NCI-H146 (cell line): Measurements from ENCODE around the gene MTA3.

ENCODE experiments used
- DNase-seq: peaks from one replicate; lab custom pipeline; 2025; lab: John Stamatoyannopoulos, UW

The MTA3 gene

DNA sequence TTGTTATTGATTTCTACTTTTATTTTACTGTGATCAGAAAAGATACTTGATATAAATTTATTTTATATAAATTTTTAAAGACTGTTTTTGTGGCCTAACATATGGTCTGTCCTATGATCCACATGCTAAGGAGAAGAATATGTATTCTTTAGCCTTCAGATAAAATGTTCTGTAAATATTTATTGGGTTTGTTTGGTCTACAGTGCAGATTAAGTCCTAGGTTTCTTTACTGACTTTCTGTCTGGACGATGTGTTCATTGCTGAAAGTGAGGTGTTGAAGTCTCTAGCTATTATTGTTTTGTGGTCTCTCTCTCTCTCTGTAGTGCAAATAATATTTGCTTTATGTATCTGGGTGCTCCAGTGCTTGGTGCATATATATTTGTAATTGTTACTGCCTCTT is 165.4 kb downstream of the MTA3 start:
- DNase-seq = no peak

DNA sequence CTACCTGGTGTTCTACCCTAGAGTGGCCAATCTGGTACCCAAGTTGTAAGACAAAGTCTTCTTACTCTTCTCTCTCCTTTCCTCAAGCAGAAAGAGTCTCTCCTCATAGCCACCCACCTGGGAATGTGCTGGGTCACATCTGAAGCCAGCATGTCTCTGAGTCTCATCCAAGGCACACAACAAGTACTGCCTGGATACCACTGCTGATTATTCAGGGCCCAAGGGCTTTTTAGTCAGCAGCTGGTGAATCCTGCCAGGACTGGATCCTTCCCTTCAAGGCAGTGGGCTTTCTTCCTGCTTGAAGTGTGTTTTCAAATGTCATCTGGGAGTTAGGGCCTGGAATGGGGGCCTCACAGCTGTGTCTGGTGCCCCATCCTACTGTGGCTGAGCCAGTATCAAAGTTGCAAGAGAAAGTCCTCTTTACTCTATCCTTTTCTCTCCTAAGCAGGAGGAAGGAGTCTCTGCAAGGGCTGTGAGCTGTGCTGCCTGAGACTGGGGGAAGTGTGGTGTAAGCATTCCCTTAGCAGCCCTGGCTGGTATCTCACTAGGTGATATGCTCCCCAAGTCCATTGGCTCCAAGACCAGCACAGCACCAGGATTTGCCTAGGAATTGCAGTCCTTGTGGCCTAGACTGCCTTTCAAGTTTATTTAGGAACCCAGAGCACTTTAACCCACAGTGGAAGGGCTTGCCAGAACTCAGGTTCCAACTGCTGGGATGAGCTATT is 168.3 kb downstream of the MTA3 start:
- DNase-seq = no peak

DNA sequence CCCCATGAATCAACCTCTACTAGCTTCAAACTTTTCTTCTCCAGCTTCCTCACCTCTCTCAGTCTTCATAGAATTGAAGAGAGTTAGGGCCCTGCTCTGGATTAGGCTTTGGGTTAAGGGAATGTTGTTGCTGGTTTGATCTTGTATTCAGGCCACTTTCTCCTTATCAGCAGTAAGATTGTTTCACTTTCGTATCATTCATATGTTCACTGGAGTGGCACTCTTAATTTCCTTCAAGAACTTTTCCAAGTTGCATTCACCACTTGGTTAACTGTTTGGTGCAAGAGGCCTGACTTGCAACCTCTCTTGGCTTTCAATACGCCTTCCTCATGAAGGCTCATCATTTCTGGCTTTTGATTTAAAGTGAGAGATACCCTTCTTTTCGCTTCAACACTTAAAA is 172.7 kb downstream of the MTA3 start:
- no peak for DNase-seq

DNA sequence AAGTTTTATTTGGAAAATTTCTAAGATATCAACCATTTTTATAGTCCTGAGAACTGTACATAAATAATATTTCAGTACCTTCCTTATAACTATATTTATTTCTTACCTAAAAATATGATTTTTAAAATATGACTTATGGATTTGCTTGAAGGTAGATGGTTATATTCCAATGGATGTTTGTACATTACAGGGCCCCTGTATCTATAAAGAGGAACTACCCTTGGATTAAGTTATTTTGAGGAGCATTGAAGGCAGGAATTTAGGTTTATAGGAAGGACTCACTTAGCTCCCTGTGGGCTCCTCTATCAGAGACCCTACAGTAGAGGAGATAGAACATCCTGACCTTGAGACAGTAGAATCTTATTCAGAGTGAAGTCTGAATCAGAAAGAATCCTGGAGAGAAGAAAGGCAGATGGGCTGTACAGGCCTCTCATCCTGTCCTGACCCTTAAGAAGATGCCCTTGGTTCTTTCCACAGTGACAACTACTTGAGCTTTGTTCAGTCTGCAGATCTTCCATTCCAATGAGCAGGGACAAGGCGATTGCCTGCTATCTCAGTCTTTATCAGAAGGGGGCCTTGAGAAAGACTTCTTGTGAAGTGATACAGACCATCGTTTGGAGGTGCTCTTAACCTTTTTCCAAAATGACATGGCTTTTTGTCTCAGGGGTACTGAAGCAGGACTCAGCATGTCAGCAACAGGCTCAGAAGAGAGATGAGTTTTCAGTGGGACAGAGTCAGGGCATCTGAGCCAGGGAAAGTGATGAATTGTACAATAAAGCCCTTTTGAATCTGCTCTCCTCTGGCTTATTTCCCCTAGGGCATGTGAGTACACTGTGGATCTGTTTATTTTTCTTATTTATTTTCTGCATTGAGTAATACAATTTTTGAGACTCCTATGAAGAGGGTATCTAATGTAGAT is 174.6 kb downstream of the MTA3 start:
- no peak for DNase-seq

DNA sequence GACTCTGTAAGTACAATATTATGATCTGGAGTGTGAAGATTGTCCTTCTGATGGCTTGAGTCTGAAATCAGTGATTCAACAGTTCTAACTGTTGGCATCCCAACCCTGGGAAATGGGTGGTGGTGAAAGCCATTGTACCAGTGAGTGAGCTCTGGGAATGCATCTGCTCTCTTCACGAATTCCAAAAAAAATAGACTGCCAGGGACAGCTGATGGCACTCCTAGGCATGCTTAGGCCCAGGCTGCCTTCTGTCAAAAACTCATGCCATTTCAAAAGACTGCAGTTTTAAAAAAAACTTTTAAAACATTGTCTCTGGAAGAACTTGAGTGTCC is 175.2 kb downstream of the MTA3 start:
- no peak for DNase-seq

DNA sequence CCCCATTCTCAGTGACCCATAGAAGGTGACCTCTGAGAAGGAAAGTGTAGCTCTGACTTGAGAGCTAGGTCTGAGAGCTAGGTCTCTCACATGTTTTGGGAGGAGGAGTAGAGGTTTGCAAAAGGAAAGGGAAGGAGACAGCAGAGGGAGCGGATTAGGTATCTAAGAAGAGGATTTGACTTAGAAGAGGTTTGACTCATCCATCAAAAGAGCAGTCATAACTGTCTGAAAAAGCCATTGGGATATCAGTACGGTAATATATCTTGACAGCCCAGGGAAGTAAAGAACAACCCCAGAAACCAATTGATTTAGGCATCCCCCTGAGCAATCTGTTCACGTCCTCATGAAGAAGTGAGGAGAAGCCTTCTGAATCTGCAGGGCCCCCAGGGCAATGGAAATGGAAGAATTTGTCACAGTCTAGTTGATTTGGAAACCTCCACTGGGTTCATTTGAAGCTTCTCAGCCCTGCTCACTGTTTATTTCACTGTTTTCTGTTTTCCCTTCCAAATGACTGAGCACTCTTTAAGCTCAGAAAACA is 176.2 kb downstream of the MTA3 start:
- DNase-seq = no peak

DNA sequence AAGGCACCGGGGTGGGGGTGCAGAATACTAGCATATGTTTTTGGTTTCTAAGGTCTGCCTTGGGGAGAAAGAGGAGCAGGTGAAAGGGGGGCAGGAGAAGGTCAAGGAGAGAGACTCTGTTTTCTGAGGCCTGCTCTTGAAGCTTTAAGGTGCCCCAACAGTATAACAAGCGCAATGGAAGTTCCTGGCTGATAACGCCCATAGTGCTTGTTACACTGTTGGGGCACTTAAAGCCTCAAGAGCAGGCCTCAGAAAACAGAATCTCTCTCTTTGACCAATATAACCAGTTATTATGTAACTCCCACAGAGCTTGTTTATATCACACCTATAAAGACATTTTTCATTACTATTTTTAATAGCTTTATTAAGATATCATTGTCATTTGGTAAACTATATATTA is 179.0 kb downstream of the MTA3 start:
- no peak for DNase-seq

DNA sequence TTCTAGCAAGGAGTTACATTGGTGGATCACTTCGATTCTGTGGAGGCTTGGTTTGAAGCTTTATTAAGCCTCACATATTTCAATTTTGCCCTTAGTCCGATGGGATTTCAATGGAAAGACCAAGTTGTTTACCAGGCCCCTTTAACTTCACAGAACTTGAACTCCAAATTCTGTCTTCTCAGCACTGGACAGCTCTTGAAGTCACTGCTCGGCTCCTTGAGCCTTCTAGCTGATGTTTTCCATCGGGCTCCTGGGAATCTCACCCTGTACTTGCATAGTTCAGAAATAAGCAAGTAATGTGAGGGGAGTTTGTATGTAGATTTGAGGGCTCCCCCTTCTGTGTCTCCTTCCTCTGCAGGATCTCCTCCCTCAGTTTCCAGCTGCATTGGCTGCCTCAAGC is 180.4 kb downstream of the MTA3 start:
- DNase-seq = no peak

DNA sequence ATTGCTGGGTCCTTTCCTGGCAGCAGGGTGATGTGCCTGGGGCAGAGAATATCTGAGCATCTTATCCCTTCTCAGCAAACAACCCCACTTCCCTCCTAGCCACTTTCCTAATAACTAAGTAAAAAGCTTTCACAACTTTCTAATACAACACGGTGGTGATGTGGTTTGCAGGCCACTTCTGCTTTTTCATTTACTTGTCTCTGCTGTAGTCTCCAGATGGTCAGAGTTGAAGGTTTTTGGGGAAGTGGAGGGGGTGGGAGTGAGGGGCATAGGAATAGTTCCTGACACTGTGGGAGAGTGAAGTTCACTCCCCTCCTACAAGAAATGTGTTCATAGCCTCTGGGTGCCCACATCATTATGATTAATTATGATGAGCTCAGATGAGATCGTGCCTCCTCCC is 183.9 kb downstream of the MTA3 start:
- no peak for DNase-seq

DNA sequence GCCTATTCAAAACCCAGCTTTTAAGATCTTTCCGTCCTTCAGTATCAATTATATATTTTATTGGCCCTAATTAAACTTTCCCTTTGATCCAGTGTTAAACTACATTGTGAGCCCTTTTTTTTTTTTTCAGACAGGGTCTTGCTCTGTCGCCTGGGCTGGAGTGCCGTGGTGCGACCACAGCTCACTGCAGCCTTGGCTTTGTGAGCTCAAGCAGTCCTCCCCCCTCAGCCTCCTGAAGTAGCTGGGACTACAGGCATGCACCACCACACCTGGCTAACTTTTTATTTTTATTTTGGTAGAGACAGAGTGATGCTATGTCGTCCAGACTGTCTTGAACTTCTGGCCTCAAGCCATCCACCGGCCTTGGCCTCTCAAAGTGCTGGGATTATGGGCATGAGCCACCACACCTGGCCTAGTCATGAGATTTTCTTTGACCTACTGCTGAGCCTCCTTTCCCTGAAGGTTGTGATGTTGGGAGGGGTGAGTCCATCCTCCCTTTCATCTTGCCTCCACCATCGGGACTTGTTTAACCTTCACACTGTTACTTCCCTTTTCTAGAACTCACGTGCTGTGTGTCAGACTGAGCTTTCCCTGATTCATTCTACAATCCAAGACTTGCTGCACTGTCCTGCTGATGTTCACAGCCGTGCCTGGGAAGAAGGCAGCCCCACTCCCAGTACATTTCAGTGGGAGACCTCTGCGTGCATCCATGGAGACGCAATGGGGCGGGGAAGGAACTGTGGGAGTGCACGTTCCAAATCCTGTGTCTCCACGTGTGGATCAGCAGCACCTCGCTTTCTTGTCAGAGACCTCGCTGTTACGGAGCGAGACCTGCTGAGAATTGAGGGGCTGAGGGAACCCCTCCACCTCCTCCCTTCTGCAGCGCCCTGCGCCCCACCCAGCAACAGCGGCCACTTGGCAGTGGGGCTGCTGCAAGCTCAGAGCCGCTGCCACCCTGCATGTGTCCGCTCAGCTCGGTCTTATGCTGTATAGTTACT is 184.7 kb downstream of the MTA3 start:
- no peak for DNase-seq

DNA sequence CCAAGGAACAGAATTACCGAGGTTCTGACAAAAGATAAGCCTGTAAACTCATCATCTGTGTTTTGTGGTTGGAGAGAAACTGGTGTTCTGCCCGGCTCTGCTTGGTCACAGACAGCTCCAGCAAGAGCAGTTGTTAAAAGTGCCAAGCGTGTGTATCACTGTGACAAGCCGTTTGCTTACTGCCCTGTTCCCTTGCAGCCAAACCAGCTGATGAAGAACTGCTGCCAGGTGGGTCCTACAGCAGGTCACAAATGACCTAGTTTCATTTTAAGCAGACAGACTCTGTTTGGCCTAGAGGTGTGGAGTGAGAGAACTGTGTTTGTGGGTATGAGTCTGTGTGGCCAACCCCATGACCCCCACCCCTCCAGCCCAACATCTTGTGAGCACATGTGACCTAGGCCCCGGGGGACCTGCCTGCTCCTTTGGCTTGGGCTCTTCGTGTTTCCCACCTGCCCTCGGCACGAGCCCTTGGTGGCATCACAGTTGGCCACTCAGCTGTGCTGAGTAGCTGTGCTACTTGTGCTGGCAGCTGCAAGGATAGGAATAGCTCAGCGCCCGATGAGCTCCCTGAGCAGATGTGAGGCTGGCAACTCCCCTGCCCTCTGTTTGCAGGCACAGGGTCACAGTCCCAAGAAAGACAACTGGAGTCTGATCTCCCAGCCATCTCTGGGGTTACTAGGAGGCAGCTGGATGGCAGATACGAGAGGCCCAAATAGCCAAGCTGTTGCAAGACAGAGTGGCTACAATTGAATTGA is 185.8 kb downstream of the MTA3 start:
- no peak for DNase-seq

DNA sequence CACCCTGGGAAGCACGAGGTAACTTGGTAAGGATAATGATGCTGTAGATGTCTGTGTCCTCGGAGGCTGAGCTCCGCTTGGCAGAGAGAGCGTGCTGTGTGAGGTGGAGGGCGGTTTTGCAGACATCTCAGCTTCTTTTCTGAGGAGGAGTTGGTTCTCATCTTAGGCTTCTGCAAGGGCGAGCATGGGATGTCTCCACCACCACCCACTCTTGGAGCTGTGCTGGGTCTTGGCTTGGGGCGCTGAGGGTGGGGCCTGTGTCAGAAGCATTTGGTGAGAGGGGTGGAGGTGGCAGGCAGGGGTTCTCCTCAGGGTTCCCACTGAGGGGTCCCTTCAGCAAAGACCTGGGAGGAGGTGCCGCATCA is 186.3 kb downstream of the MTA3 start:
- DNase-seq = no peak

DNA sequence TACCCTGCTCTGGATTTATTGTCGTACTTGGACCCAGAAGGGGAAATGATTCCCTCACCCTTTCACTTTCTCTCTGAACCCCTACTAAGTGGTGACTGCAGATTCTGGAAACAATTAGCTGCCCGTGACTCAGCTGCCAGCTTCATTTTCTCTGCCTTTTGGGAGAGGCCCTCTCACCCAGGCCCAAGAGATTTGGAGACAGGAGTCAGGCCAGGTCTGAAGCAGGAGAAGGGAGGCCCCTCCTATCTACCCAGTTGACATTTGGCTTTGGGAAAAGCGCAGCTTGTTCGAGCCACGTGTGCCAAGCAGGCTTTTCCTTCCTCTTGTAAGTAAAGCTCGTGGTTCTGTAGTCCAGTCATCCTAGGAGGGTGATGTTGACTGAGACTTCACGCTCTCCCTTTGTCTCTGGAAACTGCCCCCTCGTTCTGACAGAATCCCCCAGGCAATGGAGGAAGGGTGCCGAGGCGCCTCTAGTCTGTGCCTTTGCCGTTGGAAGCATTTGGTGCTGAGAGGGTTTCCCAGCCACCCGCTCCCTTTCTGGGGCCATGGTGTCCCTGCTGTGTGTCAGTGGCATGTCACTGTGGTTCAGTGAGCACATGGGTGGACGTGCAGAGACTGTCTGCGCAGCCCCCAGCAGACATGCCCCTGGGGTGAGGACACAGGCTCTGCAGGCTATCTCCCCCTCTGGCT is 186.9 kb downstream of the MTA3 start:
- DNase-seq = no peak

DNA sequence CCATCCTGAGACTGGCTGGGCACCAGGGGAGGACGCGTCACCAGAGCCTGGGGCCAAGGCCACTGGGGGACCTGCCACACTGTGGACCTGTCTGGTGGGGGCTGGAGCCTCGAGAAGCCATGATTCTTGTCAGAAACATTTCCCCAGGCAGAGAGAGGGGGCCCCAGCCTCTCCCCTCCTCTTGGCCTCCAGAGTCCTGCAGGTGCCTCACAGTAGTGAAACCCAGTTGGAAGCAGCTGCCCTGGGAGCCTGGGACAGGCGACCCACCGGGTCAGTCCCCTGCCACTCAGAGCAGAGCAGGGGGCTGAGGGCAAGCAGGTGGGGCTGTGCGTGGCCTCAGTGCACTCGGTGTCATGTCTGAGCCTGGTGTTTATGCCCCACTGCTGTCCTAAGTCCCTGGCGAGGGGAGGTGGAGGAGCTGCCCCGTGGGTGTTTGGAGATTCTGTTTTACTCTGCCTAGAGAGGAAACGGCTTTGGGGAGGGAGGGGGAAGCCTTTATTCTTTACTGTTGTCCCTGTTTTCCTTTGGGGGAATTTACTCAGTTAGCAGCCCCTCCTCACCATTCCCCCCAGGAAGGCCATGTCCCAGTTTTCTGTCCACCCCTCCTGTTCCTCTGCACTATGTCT is 187.8 kb downstream of the MTA3 start:
- no peak for DNase-seq

DNA sequence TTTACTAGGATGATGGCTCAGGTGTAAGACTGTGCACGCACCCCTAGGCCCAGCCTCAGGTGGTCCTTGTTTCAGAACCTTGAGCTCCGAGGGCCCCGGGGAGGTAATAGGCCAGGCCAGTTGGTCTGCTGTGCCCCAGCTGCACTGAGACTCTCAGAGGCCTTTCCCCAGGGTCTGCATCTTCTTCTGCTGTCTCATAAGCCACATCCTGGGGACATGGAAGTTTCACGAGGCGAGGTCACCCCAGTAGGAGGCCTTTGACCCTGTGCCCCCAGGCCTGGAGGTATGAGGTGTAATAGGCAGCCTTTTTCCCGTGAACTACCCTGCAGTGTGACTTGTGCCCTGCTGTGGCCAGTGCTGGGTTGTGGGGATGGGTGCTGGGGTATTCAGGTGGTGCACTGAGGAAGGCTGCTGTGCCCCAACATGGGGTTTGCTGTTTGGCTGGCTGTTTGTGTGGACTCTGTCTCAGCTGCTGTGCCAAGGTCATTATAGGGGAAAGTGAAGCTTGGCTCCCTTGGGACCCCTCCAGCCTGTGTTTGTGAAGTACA is 188.6 kb downstream of the MTA3 start:
- no peak for DNase-seq

DNA sequence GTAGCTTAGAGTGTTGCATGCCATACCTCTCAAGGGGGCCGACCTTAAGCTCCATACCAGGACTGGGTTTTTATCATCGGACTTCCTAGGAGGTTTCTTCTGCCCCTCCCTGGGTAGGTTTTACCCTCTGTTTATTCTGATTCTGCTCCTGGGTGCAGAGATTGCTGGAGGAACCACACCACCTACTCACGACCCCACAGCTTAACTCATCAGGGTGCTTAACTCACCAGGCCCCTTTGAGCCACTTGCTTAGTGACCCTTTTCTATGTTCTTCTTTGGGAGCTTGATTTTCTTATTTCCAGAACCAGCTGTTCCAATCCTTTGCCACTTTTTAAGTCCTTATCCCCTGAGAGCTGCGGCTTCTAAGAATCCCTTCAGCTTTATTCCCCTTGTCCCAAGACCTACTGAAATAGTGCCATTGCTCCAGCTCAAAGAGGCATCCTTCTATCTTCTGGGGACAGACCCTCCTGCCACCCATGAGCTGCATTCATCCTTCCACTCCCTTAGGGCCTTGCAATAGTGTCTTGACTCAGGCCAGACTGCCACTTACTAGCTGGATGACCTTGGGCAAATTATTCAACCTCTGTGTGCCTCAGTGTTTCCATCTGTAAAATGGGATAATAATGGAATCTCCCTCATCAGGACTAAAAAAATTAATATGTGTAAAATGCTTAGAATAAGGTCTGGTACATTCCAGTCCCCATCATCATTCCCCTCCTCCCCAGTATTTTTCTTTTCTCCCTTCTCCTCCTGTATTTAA is 189.7 kb downstream of the MTA3 start:
- DNase-seq = no peak

DNA sequence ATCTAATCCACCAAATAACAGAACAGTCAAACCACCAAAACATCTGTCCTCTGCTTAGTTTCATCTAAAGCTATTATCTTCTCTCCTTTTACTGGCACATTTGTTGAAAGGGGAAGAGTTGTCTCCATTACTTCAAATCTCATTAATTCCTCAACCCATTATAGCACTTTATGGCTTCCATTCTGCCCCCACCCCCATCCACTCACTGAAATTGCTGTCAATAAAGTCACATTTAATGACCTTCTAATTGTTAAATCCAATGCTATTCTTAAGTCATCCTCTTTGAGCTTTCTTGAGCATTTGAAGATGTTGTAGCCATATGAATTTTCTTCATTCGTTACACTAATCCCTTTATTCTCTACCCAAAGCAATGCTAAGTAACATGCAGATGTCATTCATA is 190.3 kb downstream of the MTA3 start:
- DNase-seq = no peak

DNA sequence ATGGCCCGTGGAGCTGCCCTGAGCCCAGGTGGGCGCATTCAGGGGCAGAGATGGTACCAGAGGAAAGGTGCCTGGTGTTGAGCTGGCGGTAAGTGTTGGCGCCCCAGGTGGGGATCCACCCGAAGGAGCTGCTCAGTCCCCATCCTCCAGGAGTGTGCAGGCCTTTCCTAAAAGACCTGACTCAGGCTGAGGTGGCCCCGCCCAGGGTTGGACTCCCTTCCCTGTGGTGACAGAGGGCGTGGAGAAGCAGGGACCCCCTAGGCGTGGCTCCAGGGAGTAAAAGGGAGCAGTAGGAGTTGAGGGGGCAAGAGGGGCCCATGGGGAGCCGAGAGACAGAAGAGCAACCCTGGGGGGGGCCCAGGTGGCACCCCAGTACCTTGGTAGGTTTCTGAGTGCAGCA is 193.1 kb downstream of the MTA3 start:
- DNase-seq = no peak

DNA sequence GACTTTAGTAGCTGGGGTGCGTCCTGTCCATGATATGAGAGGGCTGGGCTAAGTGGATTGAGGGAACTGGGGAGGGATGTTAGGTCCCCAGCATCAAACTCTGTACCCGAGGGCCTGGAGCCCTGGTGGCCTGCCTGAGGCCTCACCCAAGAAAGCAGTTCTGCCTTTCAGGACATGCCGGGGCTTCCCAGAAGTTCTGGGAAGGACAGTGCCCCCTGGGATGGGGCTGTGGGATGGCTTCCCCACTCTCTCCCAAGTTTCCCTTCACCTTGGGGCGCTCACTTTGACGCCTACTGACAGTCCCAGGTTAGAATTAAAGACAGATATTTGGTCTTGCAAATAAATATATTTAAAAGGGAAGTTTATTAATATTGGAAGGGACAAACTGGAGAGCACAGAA is 193.7 kb downstream of the MTA3 start:
- DNase-seq = no peak
